ENCODE measurements around the gene PLXNA3. TPM values are rescaled to one million over a fixed set of nuclear protein-coding genes. Genes with fewer than 3 reads are reported as not detected.

PLXNA3 gene
- total and polyA plus RNA-seq, 10 of the 15 experiments (the other 5 are each of a cell fraction or from before 2014, with no cell fraction given), result 0.26 to 26.8 (median 3.4) TPM

DNA sequence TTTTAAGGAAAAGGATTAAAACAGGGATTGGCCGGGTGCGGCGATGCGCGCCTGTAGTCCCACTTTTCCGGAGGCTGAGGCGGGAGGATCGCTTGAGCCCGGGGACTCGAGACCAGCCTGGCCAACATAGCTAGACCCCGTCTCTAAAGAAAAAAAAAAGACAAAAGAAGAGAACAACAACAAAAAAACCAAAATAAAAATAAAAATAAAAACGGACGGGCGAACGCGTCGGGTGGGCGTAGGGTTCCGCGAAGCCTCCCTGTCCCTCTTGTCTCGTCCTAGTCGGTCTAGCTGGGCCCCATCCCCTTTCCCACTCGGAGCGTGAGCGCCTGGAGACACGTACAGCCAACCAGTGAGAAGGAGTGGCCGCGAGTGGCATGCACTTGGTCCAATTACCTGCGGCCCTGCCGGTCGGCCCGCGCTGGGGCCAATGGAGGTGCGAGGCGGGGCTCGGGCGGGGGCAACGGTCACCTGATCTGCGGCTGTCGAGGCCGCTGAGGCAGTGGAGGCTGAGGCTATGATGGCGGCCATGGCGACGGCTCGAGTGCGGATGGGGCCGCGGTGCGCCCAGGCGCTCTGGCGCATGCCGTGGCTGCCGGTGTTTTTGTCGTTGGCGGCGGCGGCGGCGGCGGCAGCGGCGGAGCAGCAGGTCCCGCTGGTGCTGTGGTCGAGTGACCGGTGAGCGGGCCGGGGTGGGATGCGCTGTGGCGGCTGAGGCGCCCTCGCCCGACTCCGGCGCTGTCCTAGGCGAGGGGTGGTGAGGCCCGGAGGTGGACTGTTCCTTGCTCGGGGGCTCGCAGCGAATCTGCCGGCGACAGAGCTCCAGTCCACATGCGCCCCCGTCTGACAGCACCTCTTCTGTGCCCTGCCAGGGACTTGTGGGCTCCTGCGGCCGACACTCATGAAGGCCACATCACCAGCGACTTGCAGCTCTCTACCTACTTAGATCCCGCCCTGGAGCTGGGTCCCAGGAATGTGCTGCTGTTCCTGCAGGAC lies 29.6 kb upstream of the PLXNA3 start, which contains the start of gene ATP6AP1 (continued):
- no peak for TF ChIP-seq EGR1 (IDR thresholded peaks at IDR 0.05; ENCODE audit: borderline replicate concordance in 1 of 2, low read depth in 2 of 2, low read length in 2 of 2)
- no peak for TF ChIP-seq KAT2A (conservative IDR thresholded peaks at IDR 0.05; ENCODE audit: control insufficient read depth, low read depth, low read length)
- TF ChIP-seq IKZF1 (conservative IDR thresholded peaks at IDR 0.05), result peak; percentile 58
- peak; percentile 27; the same call in 1 of the 2 replicates for TF ChIP-seq NFYA (IDR thresholded peaks at IDR 0.05; ENCODE audit: borderline replicate concordance, low read depth, low read length)
- TF ChIP-seq, protein P1, sequence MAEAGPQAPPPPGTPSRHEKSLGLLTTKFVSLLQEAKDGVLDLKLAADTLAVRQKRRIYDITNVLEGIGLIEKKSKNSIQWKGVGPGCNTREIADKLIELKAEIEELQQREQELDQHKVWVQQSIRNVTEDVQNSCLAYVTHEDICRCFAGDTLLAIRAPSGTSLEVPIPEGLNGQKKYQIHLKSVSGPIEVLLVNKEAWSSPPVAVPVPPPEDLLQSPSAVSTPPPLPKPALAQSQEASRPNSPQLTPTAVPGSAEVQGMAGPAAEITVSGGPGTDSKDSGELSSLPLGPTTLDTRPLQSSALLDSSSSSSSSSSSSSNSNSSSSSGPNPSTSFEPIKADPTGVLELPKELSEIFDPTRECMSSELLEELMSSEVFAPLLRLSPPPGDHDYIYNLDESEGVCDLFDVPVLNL (IDR thresholded peaks at IDR 0.05; ENCODE audit: low read depth, low read length), result no peak
- TF ChIP-seq RAD51 (IDR thresholded peaks at IDR 0.05), result peak; percentile 55; the same call in 1 of the 2 replicates
- no peak for TF ChIP-seq TBL1XR1 (IDR thresholded peaks at IDR 0.05; ENCODE audit: low read depth, low read length)
- TF ChIP-seq SIN3A (IDR thresholded peaks at IDR 0.05; ENCODE audit: low read depth, low read length), result no peak; the same call in 1 of the 2 replicates
- TF ChIP-seq, protein P2, sequence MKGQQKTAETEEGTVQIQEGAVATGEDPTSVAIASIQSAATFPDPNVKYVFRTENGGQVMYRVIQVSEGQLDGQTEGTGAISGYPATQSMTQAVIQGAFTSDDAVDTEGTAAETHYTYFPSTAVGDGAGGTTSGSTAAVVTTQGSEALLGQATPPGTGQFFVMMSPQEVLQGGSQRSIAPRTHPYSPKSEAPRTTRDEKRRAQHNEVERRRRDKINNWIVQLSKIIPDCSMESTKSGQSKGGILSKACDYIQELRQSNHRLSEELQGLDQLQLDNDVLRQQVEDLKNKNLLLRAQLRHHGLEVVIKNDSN (IDR thresholded peaks at IDR 0.05; ENCODE audit: borderline replicate concordance, extremely low read length, insufficient read depth, low read depth, low read length), result peak; percentile 87
- no peak for TF ChIP-seq TCF3 (IDR thresholded peaks at IDR 0.05; ENCODE audit: borderline replicate concordance, insufficient read depth, low read depth, low read length)
- TF ChIP-seq, protein P3, sequence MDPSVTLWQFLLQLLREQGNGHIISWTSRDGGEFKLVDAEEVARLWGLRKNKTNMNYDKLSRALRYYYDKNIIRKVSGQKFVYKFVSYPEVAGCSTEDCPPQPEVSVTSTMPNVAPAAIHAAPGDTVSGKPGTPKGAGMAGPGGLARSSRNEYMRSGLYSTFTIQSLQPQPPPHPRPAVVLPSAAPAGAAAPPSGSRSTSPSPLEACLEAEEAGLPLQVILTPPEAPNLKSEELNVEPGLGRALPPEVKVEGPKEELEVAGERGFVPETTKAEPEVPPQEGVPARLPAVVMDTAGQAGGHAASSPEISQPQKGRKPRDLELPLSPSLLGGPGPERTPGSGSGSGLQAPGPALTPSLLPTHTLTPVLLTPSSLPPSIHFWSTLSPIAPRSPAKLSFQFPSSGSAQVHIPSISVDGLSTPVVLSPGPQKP (IDR thresholded peaks at IDR 0.05; ENCODE audit: low read depth, low read length), result no peak
- no peak for TF ChIP-seq CHD1 (IDR thresholded peaks at IDR 0.05; ENCODE audit: low read depth, low read length)
- no peak for TF ChIP-seq WRNIP1 (IDR thresholded peaks at IDR 0.05; ENCODE audit: borderline replicate concordance, low read depth, low read length)
- TF ChIP-seq CBX3 (IDR thresholded peaks at IDR 0.05; ENCODE audit: borderline replicate concordance, low read depth), result no peak
- peak; percentile 70 for TF ChIP-seq RUNX3 (IDR thresholded peaks at IDR 0.05; ENCODE audit: low read length)
- TF ChIP-seq NRF1 (conservative IDR thresholded peaks at IDR 0.05; ENCODE audit: low read depth, low read length), result no peak
- no peak for TF ChIP-seq RCOR1 (conservative IDR thresholded peaks at IDR 0.05; ENCODE audit: low read depth, low read length)
- TF ChIP-seq MXI1 (IDR thresholded peaks at IDR 0.05; ENCODE audit: low read depth, low read length), result no peak
- TF ChIP-seq POLR2A (IDR thresholded peaks at IDR 0.05; ENCODE audit: low read depth, low read length), result peak; percentile 87
- TF ChIP-seq, protein P4, sequence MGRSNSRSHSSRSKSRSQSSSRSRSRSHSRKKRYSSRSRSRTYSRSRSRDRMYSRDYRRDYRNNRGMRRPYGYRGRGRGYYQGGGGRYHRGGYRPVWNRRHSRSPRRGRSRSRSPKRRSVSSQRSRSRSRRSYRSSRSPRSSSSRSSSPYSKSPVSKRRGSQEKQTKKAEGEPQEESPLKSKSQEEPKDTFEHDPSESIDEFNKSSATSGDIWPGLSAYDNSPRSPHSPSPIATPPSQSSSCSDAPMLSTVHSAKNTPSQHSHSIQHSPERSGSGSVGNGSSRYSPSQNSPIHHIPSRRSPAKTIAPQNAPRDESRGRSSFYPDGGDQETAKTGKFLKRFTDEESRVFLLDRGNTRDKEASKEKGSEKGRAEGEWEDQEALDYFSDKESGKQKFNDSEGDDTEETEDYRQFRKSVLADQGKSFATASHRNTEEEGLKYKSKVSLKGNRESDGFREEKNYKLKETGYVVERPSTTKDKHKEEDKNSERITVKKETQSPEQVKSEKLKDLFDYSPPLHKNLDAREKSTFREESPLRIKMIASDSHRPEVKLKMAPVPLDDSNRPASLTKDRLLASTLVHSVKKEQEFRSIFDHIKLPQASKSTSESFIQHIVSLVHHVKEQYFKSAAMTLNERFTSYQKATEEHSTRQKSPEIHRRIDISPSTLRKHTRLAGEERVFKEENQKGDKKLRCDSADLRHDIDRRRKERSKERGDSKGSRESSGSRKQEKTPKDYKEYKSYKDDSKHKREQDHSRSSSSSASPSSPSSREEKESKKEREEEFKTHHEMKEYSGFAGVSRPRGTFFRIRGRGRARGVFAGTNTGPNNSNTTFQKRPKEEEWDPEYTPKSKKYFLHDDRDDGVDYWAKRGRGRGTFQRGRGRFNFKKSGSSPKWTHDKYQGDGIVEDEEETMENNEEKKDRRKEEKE (IDR thresholded peaks at IDR 0.05), result no peak
- TF ChIP-seq, protein P5, sequence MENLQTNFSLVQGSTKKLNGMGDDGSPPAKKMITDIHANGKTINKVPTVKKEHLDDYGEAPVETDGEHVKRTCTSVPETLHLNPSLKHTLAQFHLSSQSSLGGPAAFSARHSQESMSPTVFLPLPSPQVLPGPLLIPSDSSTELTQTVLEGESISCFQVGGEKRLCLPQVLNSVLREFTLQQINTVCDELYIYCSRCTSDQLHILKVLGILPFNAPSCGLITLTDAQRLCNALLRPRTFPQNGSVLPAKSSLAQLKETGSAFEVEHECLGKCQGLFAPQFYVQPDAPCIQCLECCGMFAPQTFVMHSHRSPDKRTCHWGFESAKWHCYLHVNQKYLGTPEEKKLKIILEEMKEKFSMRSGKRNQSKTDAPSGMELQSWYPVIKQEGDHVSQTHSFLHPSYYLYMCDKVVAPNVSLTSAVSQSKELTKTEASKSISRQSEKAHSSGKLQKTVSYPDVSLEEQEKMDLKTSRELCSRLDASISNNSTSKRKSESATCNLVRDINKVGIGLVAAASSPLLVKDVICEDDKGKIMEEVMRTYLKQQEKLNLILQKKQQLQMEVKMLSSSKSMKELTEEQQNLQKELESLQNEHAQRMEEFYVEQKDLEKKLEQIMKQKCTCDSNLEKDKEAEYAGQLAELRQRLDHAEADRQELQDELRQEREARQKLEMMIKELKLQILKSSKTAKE (IDR thresholded peaks at IDR 0.05; ENCODE audit: low read depth, poor library complexity, severe bottlenecking), result no peak
